Measurements from ENCODE around the gene BRD1.

- TF ChIP-seq CTCF (IDR thresholded peaks at IDR 0.05 in 2 of 3, conservative IDR thresholded peaks at IDR 0.05 in 1 of 3; ENCODE audit: insufficient read depth in 2 of 3, low read depth in 1 of 3, low read length in 3 of 3) (no peak), CBX2 (IDR thresholded peaks at IDR 0.05; ENCODE audit: insufficient read depth, low read length, poor library complexity, severe bottlenecking) (no peak), E2F8 (IDR thresholded peaks at IDR 0.05; ENCODE audit: low read depth, partially characterized antibody) (no peak), NRF1 (conservative IDR thresholded peaks at IDR 0.05 in 1 of 2, IDR thresholded peaks at IDR 0.05 in 1 of 2) (no peak), ZNF354B (CRISPR knock-in tag; IDR thresholded peaks at IDR 0.05) (no peak), PHF21A (IDR thresholded peaks at IDR 0.05; ENCODE audit: borderline replicate concordance, low read depth) (no peak), TBP (optimal IDR thresholded peaks at IDR 0.05; ENCODE audit: low read depth, low read length) (no peak), JUN (IDR thresholded peaks at IDR 0.05; ENCODE audit: borderline replicate concordance, low read depth, low read length) (no peak), JUN (CRISPR knock-in tag; IDR thresholded peaks at IDR 0.05; ENCODE audit: borderline replicate concordance) (no peak), CAMTA2 (CRISPR knock-in tag; conservative IDR thresholded peaks at IDR 0.05) (no peak), CEBPB (tag; IDR thresholded peaks at IDR 0.05) (no peak)
- TF ChIP-seq, protein P1, sequence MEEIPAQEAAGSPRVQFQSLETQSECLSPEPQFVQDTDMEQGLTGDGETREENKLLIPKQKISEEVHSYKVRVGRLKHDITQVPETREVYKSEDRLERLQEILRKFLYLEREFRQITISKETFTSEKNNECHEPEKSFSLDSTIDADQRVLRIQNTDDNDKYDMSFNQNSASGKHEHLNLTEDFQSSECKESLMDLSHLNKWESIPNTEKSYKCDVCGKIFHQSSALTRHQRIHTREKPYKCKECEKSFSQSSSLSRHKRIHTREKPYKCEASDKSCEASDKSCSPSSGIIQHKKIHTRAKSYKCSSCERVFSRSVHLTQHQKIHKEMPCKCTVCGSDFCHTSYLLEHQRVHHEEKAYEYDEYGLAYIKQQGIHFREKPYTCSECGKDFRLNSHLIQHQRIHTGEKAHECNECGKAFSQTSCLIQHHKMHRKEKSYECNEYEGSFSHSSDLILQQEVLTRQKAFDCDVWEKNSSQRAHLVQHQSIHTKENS (CRISPR knock-in tag; IDR thresholded peaks at IDR 0.05): no peak
- TF ChIP-seq, protein P2, sequence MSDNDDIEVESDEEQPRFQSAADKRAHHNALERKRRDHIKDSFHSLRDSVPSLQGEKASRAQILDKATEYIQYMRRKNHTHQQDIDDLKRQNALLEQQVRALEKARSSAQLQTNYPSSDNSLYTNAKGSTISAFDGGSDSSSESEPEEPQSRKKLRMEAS (CRISPR knock-in tag; IDR thresholded peaks at IDR 0.05): no peak
Measured at GRCh38 chr22:49862496-49862776, 34.8 kb upstream of the BRD1 start.

Data from K562 (cell line).